SK-N-SH (cell line): ENCODE measurements around the gene GALNT14.

Experiments
- CHD2 ChIP-seq: fragments of 150-350 bp; IDR thresholded peaks from 2 replicates; pipeline ENCODE4 v1.6.1; 2018; ENCODE audit warnings: low read length; ENCODE audit not compliant: partially characterized antibody
- CTCF ChIP-seq: fragments of 200-600 bp; sonication (generic); IDR thresholded peaks from 2 replicates; pipeline ENCODE4 v1.6.1; 2017; ENCODE audit warnings: antibody characterized with exemption, mild to moderate bottlenecking, moderate library complexity
- GABPA ChIP-seq: IDR thresholded peaks from 2 replicates; pipeline ENCODE4 v1.4.0; 2012; ENCODE audit warnings: low read depth, mild to moderate bottlenecking
- GATA2 ChIP-seq: sonication (generic); formaldehyde crosslinking; IDR thresholded peaks from 2 replicates; pipeline ENCODE4 v1.5.0; 2020; ENCODE audit warnings: mild to moderate bottlenecking, missing genetic modification reagents
- JUND ChIP-seq: IDR thresholded peaks from 2 replicates; pipeline ENCODE4 v1.4.0; 2012
- REST ChIP-seq: IDR thresholded peaks from 2 replicates; pipeline ENCODE4 v1.6.1; 2012; ENCODE audit warnings: mild to moderate bottlenecking, low read depth, low read length, moderate library complexity
- YY1 ChIP-seq: IDR thresholded peaks from 2 replicates; pipeline ENCODE4 v1.4.0; 2012; ENCODE audit warnings: low read depth, mild to moderate bottlenecking

GRCh38 chr2:31132786-31133185, 5.5 kb downstream of the GALNT14 start:
- no peak for TF ChIP-seq YY1
- no peak for TF ChIP-seq GATA2 (CRISPR knock-in tag)
- no peak for TF ChIP-seq CHD2
- TF ChIP-seq JUND: no peak
- TF ChIP-seq GABPA: no peak
- no peak for TF ChIP-seq REST
- no peak for TF ChIP-seq CTCF
